ENCODE results near the gene AGER.

AGER gene

DNA sequence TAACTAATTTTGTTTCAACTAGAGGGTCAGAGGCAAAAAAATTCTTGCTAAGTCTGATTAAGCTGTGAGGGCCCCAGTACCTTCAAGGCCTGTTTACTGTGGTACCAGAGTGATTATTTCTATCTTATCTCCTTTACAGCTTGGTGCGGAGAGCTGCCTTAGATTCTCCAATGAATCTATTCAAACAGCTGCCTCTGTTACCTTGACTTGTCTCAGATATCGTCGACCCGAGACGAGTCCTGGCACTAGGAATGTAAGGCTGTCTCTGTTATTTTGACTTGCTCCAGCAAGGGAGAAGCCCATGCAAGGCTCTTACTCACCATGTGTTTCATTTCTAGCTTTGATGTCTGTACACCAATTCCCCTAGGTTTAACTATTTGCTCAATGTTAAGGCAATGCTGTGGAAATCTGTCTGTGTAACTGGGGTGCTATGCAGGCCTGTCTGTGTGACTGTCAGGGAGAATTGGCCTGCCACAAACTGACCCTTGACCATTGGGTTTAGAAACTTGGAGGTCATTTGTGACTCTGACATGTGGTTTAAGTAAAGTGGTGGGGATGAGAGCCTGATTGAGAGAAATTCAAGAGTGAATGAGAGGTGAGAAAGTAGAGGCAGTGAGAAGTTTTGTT lies 43.5 kb downstream of the AGER start:
- Histone ChIP-seq H3K9me2 (replicated peaks; ENCODE audit: low read depth, low read length) (no peaks in the 10 kb centered on the region), H2AFZ (ENCODE audit: low read length) (no peak overlapping the region), H3K4me3 (ENCODE audit: low read length, poor library complexity, severe bottlenecking) (no peak overlapping the region), H4K20me1 (ENCODE audit: insufficient read depth, low read length, poor library complexity, severe bottlenecking) (no peaks in the 10 kb centered on the region), H3K4me2 (ENCODE audit: low read depth, low read length, poor library complexity, severe bottlenecking) (no peak overlapping the region), H3K4me1 (ENCODE audit: insufficient read depth, low read length, poor library complexity, severe bottlenecking) (no peaks in the 10 kb centered on the region), H3F3A (ENCODE audit: low read depth) (no peaks in the 10 kb centered on the region), H3K9ac (ENCODE audit: low read depth, low read length, poor library complexity, severe bottlenecking) (no peak overlapping the region), H3K79me2 (ENCODE audit: insufficient read depth, low read length) (no peaks in the 10 kb centered on the region), H3K27me3 (ENCODE audit: insufficient read depth, low read length, poor library complexity, severe bottlenecking) (no peaks in the 10 kb centered on the region), H3K9me3 (ENCODE audit: insufficient read depth, low read depth, low read length) (no peaks in the 10 kb centered on the region), H3K36me3 (ENCODE audit: insufficient read depth, low read length) (no peaks in the 10 kb centered on the region)
- TF ChIP-seq EZH2phosphoT487 (IDR thresholded peaks at IDR 0.05; ENCODE audit: borderline replicate concordance): no peak
- TF ChIP-seq CTCF (conservative IDR thresholded peaks at IDR 0.05; ENCODE audit: low read length): no peak

DNA sequence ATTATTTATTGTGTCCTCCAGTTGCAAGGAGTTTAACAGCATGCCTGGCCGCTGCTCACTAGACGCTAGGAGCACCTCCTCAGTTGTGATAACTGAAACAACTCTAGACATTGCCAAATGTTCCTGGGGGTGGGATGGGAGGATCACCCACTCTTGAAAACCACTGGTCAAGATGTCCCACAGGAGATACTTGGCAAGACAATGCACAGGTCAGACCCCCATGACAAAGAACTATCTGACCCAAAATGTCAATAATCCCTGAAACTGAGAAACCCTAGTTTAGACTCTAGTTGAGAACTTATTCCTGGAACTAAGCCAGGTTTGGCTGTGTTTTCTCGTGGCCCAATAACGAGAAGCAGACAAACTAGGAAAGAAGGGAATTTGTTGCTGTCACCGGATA lies 44.5 kb downstream of the AGER start:
- no peaks in the 10 kb centered on the region for H3K9me3 ChIP-seq (ENCODE audit: insufficient read depth, low read depth, low read length)
- no peak overlapping the region for H2AFZ ChIP-seq (ENCODE audit: low read length)
- no peak overlapping the region for H3K9ac ChIP-seq (ENCODE audit: low read depth, low read length, poor library complexity, severe bottlenecking)
- no peaks in the 10 kb centered on the region for H3K4me1 ChIP-seq (ENCODE audit: insufficient read depth, low read length, poor library complexity, severe bottlenecking)
- H4K20me1 ChIP-seq (ENCODE audit: insufficient read depth, low read length, poor library complexity, severe bottlenecking): no peaks in the 10 kb centered on the region
- no peaks in the 10 kb centered on the region for H3K9me2 ChIP-seq (replicated peaks; ENCODE audit: low read depth, low read length)
- no peak overlapping the region for H3K4me3 ChIP-seq (ENCODE audit: low read length, poor library complexity, severe bottlenecking)
- no peaks in the 10 kb centered on the region for H3K27me3 ChIP-seq (ENCODE audit: insufficient read depth, low read length, poor library complexity, severe bottlenecking)
- TF ChIP-seq CTCF (conservative IDR thresholded peaks at IDR 0.05; ENCODE audit: low read length) (no peak), EZH2phosphoT487 (IDR thresholded peaks at IDR 0.05; ENCODE audit: borderline replicate concordance) (no peak)
- H3K36me3 ChIP-seq (ENCODE audit: insufficient read depth, low read length): no peaks in the 10 kb centered on the region
- no peaks in the 10 kb centered on the region for H3K79me2 ChIP-seq (ENCODE audit: insufficient read depth, low read length)
- H3F3A ChIP-seq (ENCODE audit: low read depth): no peaks in the 10 kb centered on the region
- H3K4me2 ChIP-seq (ENCODE audit: low read depth, low read length, poor library complexity, severe bottlenecking): no peak overlapping the region

DNA sequence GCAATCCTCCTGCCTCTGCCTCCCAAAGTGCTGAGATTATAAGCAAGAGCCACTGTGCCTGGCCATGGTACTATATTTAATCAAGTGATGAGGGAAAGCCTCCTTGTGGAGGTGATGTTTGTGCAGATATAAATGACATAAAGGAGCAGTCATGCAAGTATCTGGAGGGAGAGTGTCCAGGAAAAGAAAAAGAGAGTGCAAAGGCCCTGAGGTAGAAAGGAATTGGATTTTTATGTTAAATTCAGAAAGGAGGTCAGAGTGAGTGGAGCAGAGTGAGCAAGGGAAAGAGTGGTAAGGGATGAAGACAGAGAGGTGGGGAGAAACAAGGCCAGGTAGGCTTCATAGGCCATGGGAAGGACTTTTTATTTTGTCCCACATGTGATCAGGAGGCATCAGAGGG lies 46.6 kb downstream of the AGER start:
- Histone ChIP-seq H3K4me2 (ENCODE audit: low read depth, low read length, poor library complexity, severe bottlenecking) (no peak overlapping the region), H3K4me1 (ENCODE audit: insufficient read depth, low read length, poor library complexity, severe bottlenecking) (no peaks in the 10 kb centered on the region), H3K9ac (ENCODE audit: low read depth, low read length, poor library complexity, severe bottlenecking) (no peak overlapping the region), H3K79me2 (ENCODE audit: insufficient read depth, low read length) (no peaks in the 10 kb centered on the region), H3K27me3 (ENCODE audit: insufficient read depth, low read length, poor library complexity, severe bottlenecking) (no peaks in the 10 kb centered on the region), H3F3A (ENCODE audit: low read depth) (no peaks in the 10 kb centered on the region), H3K9me2 (replicated peaks; ENCODE audit: low read depth, low read length) (no peaks in the 10 kb centered on the region), H3K9me3 (ENCODE audit: insufficient read depth, low read depth, low read length) (no peaks in the 10 kb centered on the region), H4K20me1 (ENCODE audit: insufficient read depth, low read length, poor library complexity, severe bottlenecking) (no peaks in the 10 kb centered on the region), H2AFZ (ENCODE audit: low read length) (no peak overlapping the region), H3K4me3 (ENCODE audit: low read length, poor library complexity, severe bottlenecking) (no peak overlapping the region), H3K36me3 (ENCODE audit: insufficient read depth, low read length) (no peaks in the 10 kb centered on the region)
- TF ChIP-seq EZH2phosphoT487 (IDR thresholded peaks at IDR 0.05; ENCODE audit: borderline replicate concordance): no peak

GRCh38 chr6:32133786-32134185 lies 50.3 kb downstream of the AGER start:
- Histone ChIP-seq H3K4me3 (ENCODE audit: low read length, poor library complexity, severe bottlenecking) (no peak overlapping the region), H3K9me2 (replicated peaks; ENCODE audit: low read depth, low read length) (no peaks in the 10 kb centered on the region), H3K9me3 (ENCODE audit: insufficient read depth, low read depth, low read length) (no peaks in the 10 kb centered on the region), H3K4me2 (ENCODE audit: low read depth, low read length, poor library complexity, severe bottlenecking) (no peak overlapping the region), H4K20me1 (ENCODE audit: insufficient read depth, low read length, poor library complexity, severe bottlenecking) (no peaks in the 10 kb centered on the region), H3K4me1 (ENCODE audit: insufficient read depth, low read length, poor library complexity, severe bottlenecking) (peaks cover 8% of the 10 kb centered on the region), H3K36me3 (ENCODE audit: insufficient read depth, low read length) (no peaks in the 10 kb centered on the region), H3K9ac (ENCODE audit: low read depth, low read length, poor library complexity, severe bottlenecking) (no peak overlapping the region), H2AFZ (ENCODE audit: low read length) (no peak overlapping the region), H3K27me3 (ENCODE audit: insufficient read depth, low read length, poor library complexity, severe bottlenecking) (no peaks in the 10 kb centered on the region), H3F3A (ENCODE audit: low read depth) (no peaks in the 10 kb centered on the region), H3K79me2 (ENCODE audit: insufficient read depth, low read length) (peaks cover 5% of the 10 kb centered on the region; the same call in 1 of the 2 replicates)
- TF ChIP-seq CTCF (conservative IDR thresholded peaks at IDR 0.05; ENCODE audit: low read length) (no peak), EZH2phosphoT487 (IDR thresholded peaks at IDR 0.05; ENCODE audit: borderline replicate concordance) (no peak)

Measured in Loucy (cell line).